GM23338 (cell line): Measurements from ENCODE around the gene COX7B2. TPM values are rescaled to one million over a fixed set of nuclear protein-coding genes. Genes with fewer than 3 reads are reported as not detected.

ENCODE experiments used
- ATAC-seq: fragments of 200-7000 bp; cut with Tn5 transposase; 3 replicates; pipeline ENCODE4 v1.9.1; 2020
- DNase-seq: peaks from one replicate; pipeline ENCODE4 v3.0.0-alpha.2; 2015; ENCODE audit warnings: low spot score
- H2AFZ ChIP-seq: fragments of 200-600 bp; sonication (generic); 2 replicates; pipeline ENCODE4 v1.8.0; 2016; ENCODE audit warnings: antibody characterized with exemption, mild to moderate bottlenecking, moderate library complexity
- H3F3A ChIP-seq: fragments of 200-600 bp; sonication (generic); replicated peaks from 2 replicates; pipeline ENCODE4 v1.8.0; 2017; ENCODE audit warnings: antibody characterized with exemption, mixed run types, low read depth
- H3K27ac ChIP-seq: fragments of 200-600 bp; sonication (generic); 2 replicates; pipeline ENCODE4 v1.6.1; 2016; ENCODE audit warnings: low read depth
- H3K27me3 ChIP-seq: fragments of 200-600 bp; sonication (generic); 2 replicates; pipeline ENCODE4 v1.8.0; 2016; ENCODE audit warnings: mild to moderate bottlenecking, mixed run types, moderate library complexity; ENCODE audit not compliant: insufficient read depth
- H3K36me3 ChIP-seq: fragments of 200-600 bp; sonication (generic); 2 replicates; pipeline ENCODE4 v1.8.0; 2016; ENCODE audit warnings: mild to moderate bottlenecking; ENCODE audit not compliant: insufficient read depth
- H3K4me1 ChIP-seq: fragments of 200-600 bp; sonication (generic); 2 replicates; pipeline ENCODE4 v1.8.0; 2016; ENCODE audit warnings: mild to moderate bottlenecking, moderate library complexity; ENCODE audit not compliant: insufficient read depth
- H3K4me2 ChIP-seq: fragments of 200-600 bp; sonication (generic); 2 replicates; pipeline ENCODE4 v1.7.1; 2017; ENCODE audit warnings: mixed run types
- H3K4me3 ChIP-seq: fragments of 200-600 bp; sonication (generic); 2 replicates; pipeline ENCODE4 v1.6.1; 2016; ENCODE audit warnings: mixed run types
- H3K79me2 ChIP-seq: fragments of 200-600 bp; sonication (generic); replicated peaks from 2 replicates; pipeline ENCODE4 v1.8.0; 2017; ENCODE audit warnings: mild to moderate bottlenecking; ENCODE audit not compliant: insufficient read depth
- H3K9me2 ChIP-seq: fragments of 200-600 bp; sonication (generic); 2 replicates; pipeline ENCODE4 v1.8.0; 2017; ENCODE audit not compliant: insufficient read depth
- H4K20me1 ChIP-seq: fragments of 200-600 bp; sonication (generic); replicated peaks from 2 replicates; pipeline ENCODE4 v1.8.0; 2017; ENCODE audit warnings: mild to moderate bottlenecking; ENCODE audit not compliant: insufficient read depth
- H3K27ac Mint-ChIP-seq: 2 replicates; pipeline ENCODE4 v1.8.0; 2020; ENCODE audit warnings: inconsistent platforms, mild to moderate bottlenecking, moderate library complexity, mixed read lengths
- H3K27me3 Mint-ChIP-seq: 3 replicates; pipeline ENCODE4 v1.8.0; 2022; ENCODE audit warnings: low read depth, mild to moderate bottlenecking, moderate library complexity, mixed read lengths, inconsistent platforms; ENCODE audit not compliant: insufficient read depth, poor library complexity
- H3K36me3 Mint-ChIP-seq: 3 replicates; pipeline ENCODE4 v1.8.0; 2021; ENCODE audit warnings: low read depth, mild to moderate bottlenecking, inconsistent platforms, moderate library complexity, mixed read lengths
- H3K4me1 Mint-ChIP-seq: 3 replicates; pipeline ENCODE4 v1.8.0; 2020; ENCODE audit warnings: mild to moderate bottlenecking, inconsistent platforms, mixed read lengths
- H3K4me3 Mint-ChIP-seq: 3 replicates; pipeline ENCODE4 v1.8.0; 2021; ENCODE audit warnings: moderate library complexity, mild to moderate bottlenecking, inconsistent platforms, mixed read lengths
- H3K9me3 Mint-ChIP-seq: 3 replicates; pipeline ENCODE4 v1.8.0; 2020; ENCODE audit warnings: moderate library complexity, mild to moderate bottlenecking, inconsistent platforms, mixed read lengths
- CREB1 ChIP-seq: fragments of 250-450 bp; sonication (Bioruptor Pico); IDR thresholded peaks from 2 replicates; pipeline ENCODE4 v1.5.0; 2020; ENCODE audit warnings: low read depth, mild to moderate bottlenecking, moderate library complexity
- EZH2 ChIP-seq: fragments of 200-600 bp; sonication (generic); IDR thresholded peaks from one replicate; pipeline ENCODE4 v1.8.0; 2017; ENCODE audit warnings: antibody characterized with exemption, mild to moderate bottlenecking, low read depth; ENCODE audit not compliant: unreplicated experiment
- EZH2phosphoT487 ChIP-seq: fragments of 200-600 bp; sonication (generic); IDR thresholded peaks from one replicate; pipeline ENCODE4 v1.8.1; 2018; ENCODE audit warnings: antibody characterized with exemption; ENCODE audit not compliant: unreplicated experiment
- JUNB ChIP-seq: IDR thresholded peaks from one replicate; pipeline ENCODE4 v1.6.1; 2016; ENCODE audit warnings: antibody characterized with exemption; ENCODE audit not compliant: unreplicated experiment
- POLR2AphosphoS5 ChIP-seq: IDR thresholded peaks from 2 replicates; pipeline ENCODE4 v1.6.1; 2016; ENCODE audit warnings: antibody characterized with exemption, low read depth
- STAT1 ChIP-seq: IDR thresholded peaks from one replicate; pipeline ENCODE4 v1.6.1; 2016; ENCODE audit warnings: antibody characterized with exemption; ENCODE audit not compliant: unreplicated experiment
- ZNF114 ChIP-seq: fragments of 250-450 bp; sonication (Bioruptor Pico); IDR thresholded peaks from 2 replicates; pipeline ENCODE4 v1.5.0; 2020; ENCODE audit warnings: mild to moderate bottlenecking, moderate library complexity
- ZNF331 ChIP-seq: fragments of 250-450 bp; sonication (Bioruptor Pico); IDR thresholded peaks from 2 replicates; pipeline ENCODE4 v1.5.0; 2020; ENCODE audit warnings: low read depth, mild to moderate bottlenecking, moderate library complexity
- polyA plus RNA-seq: library from polyadenylated mRNA; unstranded; fragments of >200 nt; fragmentation: Nextera tagmentation; extraction: Ambion mirVana; gene quantifications from 2 replicates; pipeline ENCODE4 v1.2.1, GENCODE V29; 2016
- total RNA-seq: library from RNA; depleted of rRNA; stranded (reverse); fragments of >200 nt; shearing (Covaris generic); gene quantifications from 2 replicates; pipeline ENCODE4 v1.2.3, GENCODE V29; 2014
- TF ChIP-seq, protein P1 (sequence below), 2 experiments: fragments of 200-600 bp in 1 of 2; sonication (generic) in 1 of 2; conservative IDR thresholded peaks; 2 replicates each; pipeline versions ENCODE4 v1.5.1 to v1.6.1; 2016 to 2017; ENCODE audit warnings: antibody characterized with exemption in 2 of 2, low read depth in 2 of 2, mild to moderate bottlenecking in 2 of 2, moderate library complexity in 1 of 2
- TF ChIP-seq, protein P2 (sequence below): IDR thresholded peaks from one replicate; pipeline ENCODE4 v1.6.1; 2018; ENCODE audit warnings: antibody characterized with exemption; ENCODE audit not compliant: unreplicated experiment
- TF ChIP-seq, protein P3 (sequence below): IDR thresholded peaks from 2 replicates; pipeline ENCODE4 v1.6.1; 2016; ENCODE audit warnings: antibody characterized with exemption

COX7B2 gene
- total and polyA plus RNA-seq, 2 experiments from 2014 or later: not detected

DNA sequence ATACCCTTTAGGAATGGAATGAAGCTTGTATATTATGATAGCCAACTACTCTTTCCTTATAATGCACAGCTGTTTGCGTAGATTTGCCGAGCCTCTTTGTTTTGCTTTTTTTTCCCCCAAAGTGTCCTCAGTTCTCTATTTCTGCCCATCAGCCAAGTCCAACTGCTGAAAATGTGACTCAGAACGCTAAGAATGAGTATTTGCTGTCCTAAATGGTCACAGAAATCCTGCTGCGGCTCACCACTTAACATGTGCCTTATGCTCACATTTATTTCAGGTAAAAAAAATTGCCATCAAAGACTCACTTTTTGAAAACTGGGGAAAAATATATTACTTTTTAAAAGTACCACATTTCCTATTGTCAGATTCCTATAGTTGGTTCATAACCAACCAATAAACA lies 47.4 kb upstream of the COX7B2 start:
- no peak overlapping the region for H2AFZ ChIP-seq
- H3K4me3 Mint-ChIP-seq: no peak overlapping the region
- no peaks in the 10 kb centered on the region for H3K79me2 ChIP-seq
- no peaks in the 10 kb centered on the region for H3K9me2 ChIP-seq
- H3F3A ChIP-seq: no peaks in the 10 kb centered on the region
- H3K36me3 ChIP-seq: no peaks in the 10 kb centered on the region
- no peak overlapping the region for H3K27ac Mint-ChIP-seq
- H3K27ac ChIP-seq: no peak overlapping the region
- no peak overlapping the region for H3K4me3 ChIP-seq
- H3K9me3 Mint-ChIP-seq: no peaks in the 10 kb centered on the region
- ATAC-seq (no peak), DNase-seq (no peak)
- H3K27me3 Mint-ChIP-seq: peaks cover 3% of the 10 kb centered on the region
- no peak overlapping the region for H3K4me2 ChIP-seq
- no peaks in the 10 kb centered on the region for H3K36me3 Mint-ChIP-seq
- TF ChIP-seq CREB1 (CRISPR knock-in tag) (no peak), EZH2phosphoT487 (no peak), POLR2AphosphoS5 (no peak)
- TF ChIP-seq, protein P1, sequence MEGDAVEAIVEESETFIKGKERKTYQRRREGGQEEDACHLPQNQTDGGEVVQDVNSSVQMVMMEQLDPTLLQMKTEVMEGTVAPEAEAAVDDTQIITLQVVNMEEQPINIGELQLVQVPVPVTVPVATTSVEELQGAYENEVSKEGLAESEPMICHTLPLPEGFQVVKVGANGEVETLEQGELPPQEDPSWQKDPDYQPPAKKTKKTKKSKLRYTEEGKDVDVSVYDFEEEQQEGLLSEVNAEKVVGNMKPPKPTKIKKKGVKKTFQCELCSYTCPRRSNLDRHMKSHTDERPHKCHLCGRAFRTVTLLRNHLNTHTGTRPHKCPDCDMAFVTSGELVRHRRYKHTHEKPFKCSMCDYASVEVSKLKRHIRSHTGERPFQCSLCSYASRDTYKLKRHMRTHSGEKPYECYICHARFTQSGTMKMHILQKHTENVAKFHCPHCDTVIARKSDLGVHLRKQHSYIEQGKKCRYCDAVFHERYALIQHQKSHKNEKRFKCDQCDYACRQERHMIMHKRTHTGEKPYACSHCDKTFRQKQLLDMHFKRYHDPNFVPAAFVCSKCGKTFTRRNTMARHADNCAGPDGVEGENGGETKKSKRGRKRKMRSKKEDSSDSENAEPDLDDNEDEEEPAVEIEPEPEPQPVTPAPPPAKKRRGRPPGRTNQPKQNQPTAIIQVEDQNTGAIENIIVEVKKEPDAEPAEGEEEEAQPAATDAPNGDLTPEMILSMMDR (conservative IDR thresholded peaks at IDR 0.05; ENCODE audit: low read depth in 2 of 2): no peak
- TF ChIP-seq, protein P2, sequence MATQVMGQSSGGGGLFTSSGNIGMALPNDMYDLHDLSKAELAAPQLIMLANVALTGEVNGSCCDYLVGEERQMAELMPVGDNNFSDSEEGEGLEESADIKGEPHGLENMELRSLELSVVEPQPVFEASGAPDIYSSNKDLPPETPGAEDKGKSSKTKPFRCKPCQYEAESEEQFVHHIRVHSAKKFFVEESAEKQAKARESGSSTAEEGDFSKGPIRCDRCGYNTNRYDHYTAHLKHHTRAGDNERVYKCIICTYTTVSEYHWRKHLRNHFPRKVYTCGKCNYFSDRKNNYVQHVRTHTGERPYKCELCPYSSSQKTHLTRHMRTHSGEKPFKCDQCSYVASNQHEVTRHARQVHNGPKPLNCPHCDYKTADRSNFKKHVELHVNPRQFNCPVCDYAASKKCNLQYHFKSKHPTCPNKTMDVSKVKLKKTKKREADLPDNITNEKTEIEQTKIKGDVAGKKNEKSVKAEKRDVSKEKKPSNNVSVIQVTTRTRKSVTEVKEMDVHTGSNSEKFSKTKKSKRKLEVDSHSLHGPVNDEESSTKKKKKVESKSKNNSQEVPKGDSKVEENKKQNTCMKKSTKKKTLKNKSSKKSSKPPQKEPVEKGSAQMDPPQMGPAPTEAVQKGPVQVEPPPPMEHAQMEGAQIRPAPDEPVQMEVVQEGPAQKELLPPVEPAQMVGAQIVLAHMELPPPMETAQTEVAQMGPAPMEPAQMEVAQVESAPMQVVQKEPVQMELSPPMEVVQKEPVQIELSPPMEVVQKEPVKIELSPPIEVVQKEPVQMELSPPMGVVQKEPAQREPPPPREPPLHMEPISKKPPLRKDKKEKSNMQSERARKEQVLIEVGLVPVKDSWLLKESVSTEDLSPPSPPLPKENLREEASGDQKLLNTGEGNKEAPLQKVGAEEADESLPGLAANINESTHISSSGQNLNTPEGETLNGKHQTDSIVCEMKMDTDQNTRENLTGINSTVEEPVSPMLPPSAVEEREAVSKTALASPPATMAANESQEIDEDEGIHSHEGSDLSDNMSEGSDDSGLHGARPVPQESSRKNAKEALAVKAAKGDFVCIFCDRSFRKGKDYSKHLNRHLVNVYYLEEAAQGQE: no peak
- H3K4me1 Mint-ChIP-seq: no peaks in the 10 kb centered on the region
- H4K20me1 ChIP-seq: no peaks in the 10 kb centered on the region
- no peaks in the 10 kb centered on the region for H3K4me1 ChIP-seq
- H3K27me3 ChIP-seq: no peaks in the 10 kb centered on the region

DNA sequence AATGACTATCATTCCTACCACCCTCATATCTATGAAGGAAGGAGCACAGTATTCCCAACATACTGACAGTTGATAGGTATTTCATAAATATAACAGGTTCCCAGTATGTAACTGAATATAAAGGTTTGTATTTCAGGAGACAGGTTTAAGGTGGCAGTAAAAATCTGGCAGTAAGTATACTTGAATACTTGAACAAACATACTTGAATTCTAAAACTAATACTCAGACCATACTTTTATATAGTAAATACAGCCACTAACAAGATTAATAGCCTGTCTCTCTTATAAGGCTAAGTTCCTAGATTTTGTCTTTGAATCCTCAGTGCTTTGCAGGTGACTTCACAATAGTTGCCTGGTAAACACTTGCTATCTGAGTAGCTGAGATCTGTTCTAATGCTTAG lies 46.6 kb upstream of the COX7B2 start:
- H3K4me1 Mint-ChIP-seq: no peaks in the 10 kb centered on the region
- Histone ChIP-seq H3K27me3 (no peaks in the 10 kb centered on the region), H3K79me2 (no peaks in the 10 kb centered on the region), H2AFZ (no peak overlapping the region), H3K4me2 (no peak overlapping the region), H3K9me2 (no peaks in the 10 kb centered on the region), H4K20me1 (no peaks in the 10 kb centered on the region), H3K4me3 (no peak overlapping the region), H3K27ac (no peak overlapping the region), H3F3A (no peaks in the 10 kb centered on the region), H3K4me1 (no peaks in the 10 kb centered on the region), H3K36me3 (no peaks in the 10 kb centered on the region)
- H3K9me3 Mint-ChIP-seq: no peaks in the 10 kb centered on the region
- no peak for DNase-seq
- no peak for ATAC-seq
- peaks cover 3% of the 10 kb centered on the region for H3K27me3 Mint-ChIP-seq
- H3K4me3 Mint-ChIP-seq: no peak overlapping the region
- H3K36me3 Mint-ChIP-seq: no peaks in the 10 kb centered on the region
- no peak overlapping the region for H3K27ac Mint-ChIP-seq
- TF ChIP-seq, protein P3, sequence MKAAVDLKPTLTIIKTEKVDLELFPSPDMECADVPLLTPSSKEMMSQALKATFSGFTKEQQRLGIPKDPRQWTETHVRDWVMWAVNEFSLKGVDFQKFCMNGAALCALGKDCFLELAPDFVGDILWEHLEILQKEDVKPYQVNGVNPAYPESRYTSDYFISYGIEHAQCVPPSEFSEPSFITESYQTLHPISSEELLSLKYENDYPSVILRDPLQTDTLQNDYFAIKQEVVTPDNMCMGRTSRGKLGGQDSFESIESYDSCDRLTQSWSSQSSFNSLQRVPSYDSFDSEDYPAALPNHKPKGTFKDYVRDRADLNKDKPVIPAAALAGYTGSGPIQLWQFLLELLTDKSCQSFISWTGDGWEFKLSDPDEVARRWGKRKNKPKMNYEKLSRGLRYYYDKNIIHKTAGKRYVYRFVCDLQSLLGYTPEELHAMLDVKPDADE: no peak
- TF ChIP-seq, protein P1 (conservative IDR thresholded peaks at IDR 0.05; ENCODE audit: low read depth in 2 of 2): no peak
- TF ChIP-seq CREB1 (CRISPR knock-in tag): no peak
- no peak for TF ChIP-seq ZNF114 (CRISPR knock-in tag)
- TF ChIP-seq EZH2phosphoT487: no peak
- TF ChIP-seq ZNF331 (CRISPR knock-in tag): no peak
- TF ChIP-seq EZH2: no peak
- no peak for TF ChIP-seq STAT1
- TF ChIP-seq, protein P2: no peak
- no peak for TF ChIP-seq POLR2AphosphoS5
- no peak for TF ChIP-seq JUNB
